ENCODE measurements around the gene AKT1S1. TPM values are rescaled to one million over a fixed set of nuclear protein-coding genes. Genes with fewer than 3 reads are reported as not detected.
A peak's percentile ranks its signal among the peaks of the same experiment; 100 is the strongest.

The AKT1S1 gene
- total RNA-seq, 2 donors from 2014 or later = 15.2 to 20.7 TPM

DNA sequence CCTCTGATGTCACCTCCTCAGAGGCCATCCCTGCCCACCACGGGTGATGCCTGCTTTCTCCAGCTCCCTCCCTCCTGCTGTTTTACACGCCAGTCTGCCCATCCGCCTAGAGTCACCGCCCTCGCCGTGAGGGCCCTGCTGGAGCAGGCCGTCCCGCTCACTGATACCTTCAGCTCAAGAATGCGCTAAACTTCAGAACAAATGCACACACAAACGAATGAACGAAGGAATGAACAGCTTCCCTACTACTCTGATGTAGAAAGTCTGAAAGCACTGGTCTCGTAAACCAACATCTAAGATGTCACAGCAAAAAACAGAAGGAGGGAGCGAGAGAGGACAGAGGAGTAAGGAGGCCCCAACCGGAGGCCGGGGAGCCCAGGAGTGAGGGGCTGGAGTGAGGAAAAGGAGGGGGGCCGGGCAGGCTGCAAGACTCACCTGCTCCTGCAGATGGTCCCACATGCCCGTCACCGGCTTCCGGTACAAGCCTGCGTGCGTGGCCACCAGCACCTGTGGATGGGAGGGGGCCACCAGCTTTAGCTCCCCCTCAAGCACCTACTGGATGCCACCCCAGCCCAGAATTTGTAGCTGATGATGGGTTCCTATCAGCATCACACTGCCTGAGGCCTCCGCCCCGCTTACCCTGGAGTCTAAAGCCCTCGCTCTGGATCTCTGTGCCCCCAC, 13.8 kb downstream of the AKT1S1 start:
- TF ChIP-seq, protein P1, sequence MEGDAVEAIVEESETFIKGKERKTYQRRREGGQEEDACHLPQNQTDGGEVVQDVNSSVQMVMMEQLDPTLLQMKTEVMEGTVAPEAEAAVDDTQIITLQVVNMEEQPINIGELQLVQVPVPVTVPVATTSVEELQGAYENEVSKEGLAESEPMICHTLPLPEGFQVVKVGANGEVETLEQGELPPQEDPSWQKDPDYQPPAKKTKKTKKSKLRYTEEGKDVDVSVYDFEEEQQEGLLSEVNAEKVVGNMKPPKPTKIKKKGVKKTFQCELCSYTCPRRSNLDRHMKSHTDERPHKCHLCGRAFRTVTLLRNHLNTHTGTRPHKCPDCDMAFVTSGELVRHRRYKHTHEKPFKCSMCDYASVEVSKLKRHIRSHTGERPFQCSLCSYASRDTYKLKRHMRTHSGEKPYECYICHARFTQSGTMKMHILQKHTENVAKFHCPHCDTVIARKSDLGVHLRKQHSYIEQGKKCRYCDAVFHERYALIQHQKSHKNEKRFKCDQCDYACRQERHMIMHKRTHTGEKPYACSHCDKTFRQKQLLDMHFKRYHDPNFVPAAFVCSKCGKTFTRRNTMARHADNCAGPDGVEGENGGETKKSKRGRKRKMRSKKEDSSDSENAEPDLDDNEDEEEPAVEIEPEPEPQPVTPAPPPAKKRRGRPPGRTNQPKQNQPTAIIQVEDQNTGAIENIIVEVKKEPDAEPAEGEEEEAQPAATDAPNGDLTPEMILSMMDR (IDR thresholded peaks at IDR 0.05) = no peak
- Histone ChIP-seq H3K36me3 (peaks cover 35% of the 10 kb centered on the region), H3K27ac (no peak overlapping the region), H3K27me3 (replicated peaks; ENCODE audit: insufficient read depth) (no peaks in the 10 kb centered on the region), H3K4me1 (ENCODE audit: control insufficient read depth in 1 of 2, low read depth in 2 of 2) (peaks cover 15 to 30% of the 10 kb centered on the region in 2 donors), H3K4me3 (no peak overlapping the region), H3K9me3 (no peaks in the 10 kb centered on the region)
- no peak for ATAC-seq (ENCODE audit: insufficient number of reproducible peaks, low FRiP score, low read depth)
- DNase-seq (ENCODE audit: low spot score) = no peak

DNA sequence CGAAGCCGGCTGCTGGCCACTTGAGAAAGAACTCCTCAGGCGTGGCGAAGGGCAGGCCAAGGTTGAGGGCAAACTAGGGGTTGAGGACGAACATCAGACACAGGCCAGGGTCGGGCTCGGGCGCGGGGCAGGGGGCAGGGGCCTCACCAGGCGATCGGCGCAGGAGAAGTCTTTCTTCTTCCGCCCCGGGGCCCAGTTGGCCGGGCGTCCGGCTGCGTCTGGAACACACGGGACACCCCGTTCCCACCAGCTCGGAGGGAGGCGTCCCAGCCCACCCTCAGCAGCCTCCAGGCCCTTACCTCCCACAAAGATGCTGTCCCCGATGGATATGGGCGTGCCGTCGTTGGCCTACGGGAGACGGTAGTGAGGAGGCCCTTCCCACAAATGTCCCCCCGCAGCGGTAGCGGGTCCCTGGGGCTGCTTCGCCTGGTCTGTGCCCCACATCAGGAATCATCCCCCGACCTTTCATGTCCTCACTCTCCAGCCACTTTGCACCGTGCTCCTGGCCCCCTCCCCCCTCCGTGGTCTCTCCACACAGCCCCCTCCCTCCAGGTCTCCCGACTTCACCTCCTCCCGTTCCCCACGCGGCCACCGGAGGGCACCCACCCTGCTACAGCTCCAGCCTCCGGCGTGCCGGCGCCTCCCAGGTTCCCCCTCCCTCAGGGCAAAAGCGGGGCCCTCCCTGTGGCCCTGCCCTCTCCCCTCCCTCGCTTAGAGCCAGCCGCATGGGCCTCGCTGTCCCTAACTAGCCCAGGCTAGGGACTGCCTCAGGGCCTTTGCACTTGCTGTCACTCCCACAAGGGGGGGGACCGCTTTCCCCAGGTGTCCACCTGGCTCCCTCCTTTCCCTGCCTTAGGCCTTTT, 14.5 kb downstream of the AKT1S1 start:
- Histone ChIP-seq H3K9me3 (no peaks in the 10 kb centered on the region), H3K36me3 (peaks cover 41% of the 10 kb centered on the region), H3K4me1 (ENCODE audit: control insufficient read depth in 1 of 2, low read depth in 2 of 2) (peaks cover 10 to 22% of the 10 kb centered on the region in 2 donors), H3K27me3 (replicated peaks; ENCODE audit: insufficient read depth) (no peaks in the 10 kb centered on the region), H3K4me3 (no peak overlapping the region), H3K27ac (no peak overlapping the region)
- DNase-seq (ENCODE audit: low spot score) (no peak), ATAC-seq (ENCODE audit: insufficient number of reproducible peaks, low FRiP score, low read depth) (no peak)
- TF ChIP-seq, protein P1 (IDR thresholded peaks at IDR 0.05) = no peak

DNA sequence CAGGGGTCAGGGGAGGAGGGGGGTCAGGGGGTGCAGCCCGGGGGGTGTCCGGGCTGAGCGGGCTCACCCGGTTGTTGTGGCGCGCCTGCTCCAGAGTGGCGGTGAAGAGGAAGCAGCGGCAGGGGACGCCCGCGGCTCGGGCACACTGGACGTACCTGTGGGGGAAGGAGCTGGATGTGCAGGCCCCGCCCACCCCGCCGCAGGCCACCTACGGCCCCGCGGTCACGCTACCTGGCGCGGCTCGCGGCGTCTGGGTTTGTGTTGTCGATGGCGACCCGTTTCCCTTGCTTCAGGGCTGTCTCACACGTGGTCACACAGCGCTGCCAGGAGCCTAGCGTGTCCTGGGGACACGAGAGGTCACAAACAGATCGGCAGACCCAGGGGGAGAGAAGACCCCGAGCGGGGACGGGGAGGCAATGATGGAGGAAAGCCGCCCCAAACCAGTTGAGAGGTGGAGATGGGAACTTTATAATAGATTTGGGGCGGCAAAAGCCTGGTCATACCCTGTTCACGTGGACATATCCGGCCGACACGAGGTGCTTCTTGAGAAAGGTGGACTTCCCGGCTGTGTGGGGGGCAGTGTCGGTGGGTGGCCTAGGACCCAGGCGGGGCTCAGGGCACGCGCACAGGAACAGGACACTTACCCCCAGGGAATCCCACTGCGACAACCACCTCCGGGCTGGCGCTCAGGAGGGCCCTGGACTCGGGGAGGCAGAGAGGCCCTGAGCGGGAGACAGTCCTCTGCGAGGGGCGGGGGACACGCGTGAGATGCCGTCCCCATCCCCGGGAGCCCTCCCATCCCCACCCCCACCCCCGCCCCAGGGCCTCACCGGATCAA, 15.4 kb downstream of the AKT1S1 start:
- Histone ChIP-seq H3K36me3 (peaks cover 50% of the 10 kb centered on the region), H3K4me1 (ENCODE audit: control insufficient read depth in 1 of 2, low read depth in 2 of 2) (peaks cover 9 to 20% of the 10 kb centered on the region in 2 donors), H3K27ac (no peak overlapping the region), H3K4me3 (no peak overlapping the region), H3K9me3 (no peaks in the 10 kb centered on the region), H3K27me3 (replicated peaks; ENCODE audit: insufficient read depth) (no peaks in the 10 kb centered on the region)
- ATAC-seq (ENCODE audit: insufficient number of reproducible peaks, low FRiP score, low read depth) (no peak), DNase-seq (ENCODE audit: low spot score) (no peak)
- TF ChIP-seq, protein P1 (IDR thresholded peaks at IDR 0.05) = no peak

DNA sequence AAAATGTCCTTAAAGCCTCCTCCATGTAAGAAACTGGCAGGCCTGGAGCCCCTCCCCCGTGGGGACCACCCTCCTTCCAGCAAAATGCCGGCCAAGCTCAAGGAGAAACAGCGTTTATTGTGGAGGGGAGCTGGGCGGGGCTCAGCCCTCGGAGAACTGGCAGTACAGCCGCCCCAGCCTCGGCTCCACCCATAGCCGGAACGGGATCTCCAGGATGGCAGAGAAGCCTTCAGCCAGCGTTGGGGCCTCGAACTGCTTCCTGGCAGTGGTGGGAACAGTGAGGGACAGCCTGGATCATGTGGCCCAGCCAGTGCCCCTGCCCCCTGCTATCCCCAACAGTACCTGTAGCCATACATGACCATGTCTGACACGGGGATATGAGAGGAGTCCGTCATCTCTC, 16.0 kb downstream of the AKT1S1 start:
- no peak for ATAC-seq (ENCODE audit: insufficient number of reproducible peaks, low FRiP score, low read depth)
- TF ChIP-seq, protein P1 (IDR thresholded peaks at IDR 0.05) = no peak
- Histone ChIP-seq H3K4me1 (ENCODE audit: control insufficient read depth in 1 of 2, low read depth in 2 of 2) (peaks cover 3 to 13% of the 10 kb centered on the region in 2 donors), H3K36me3 (peaks cover 57% of the 10 kb centered on the region), H3K4me3 (no peak overlapping the region), H3K27me3 (replicated peaks; ENCODE audit: insufficient read depth) (no peaks in the 10 kb centered on the region), H3K27ac (peak overlapping the region in 1 of 2 donors; percentile 34), H3K9me3 (no peaks in the 10 kb centered on the region)
- DNase-seq (ENCODE audit: low spot score) = no peak

Measured in thoracic aorta (tissue), 2 donors.